Stimulated activated CD8-positive, alpha-beta memory T cell treated with anti-CD3 and anti-CD28 coated beads, Interleukin-7, amount 100 ng/mL, for 1 hour (primary cell): ENCODE measurements around the gene GUSB.
"Not testable (repeated sequence)": the region's sequence is repeated elsewhere in the genome, so short reads cannot be mapped to it uniquely, and the experiment has no call there.

Source experiments
- DNase-seq, 2 donors: peaks; one replicate each; pipeline ENCODE4 v3.0.0-alpha.2; 2020; ENCODE audit warnings: low read depth in 2 of 2

The GUSB gene

GRCh38 chr7:65975814-65976445 lies 6.1 kb downstream of the GUSB start:
- no peak for DNase-seq

DNA sequence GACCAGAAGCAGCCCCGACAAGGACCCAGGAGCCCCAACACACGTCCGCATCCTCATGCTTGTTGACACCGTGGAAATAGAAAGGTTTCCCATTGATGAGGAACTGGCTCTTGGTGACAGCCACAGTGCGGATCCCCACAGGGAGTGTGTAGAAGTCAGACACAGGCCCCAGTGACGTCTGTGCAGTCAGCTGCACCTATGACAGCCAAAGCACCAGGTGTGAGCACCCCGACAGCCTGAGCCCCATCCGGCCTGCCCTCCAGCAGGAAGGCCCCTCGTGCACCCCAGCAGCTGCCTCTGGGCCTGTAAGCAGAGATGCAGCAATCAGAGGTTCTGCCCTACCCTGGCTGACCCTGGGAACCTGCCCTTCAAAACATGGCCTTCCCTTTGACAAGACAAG lies 7.1 kb downstream of the GUSB start:
- no peak for DNase-seq

GRCh38 chr7:65974191-65974801 lies 7.7 kb downstream of the GUSB start:
- no peak for DNase-seq

GRCh38 chr7:65972976-65973375 lies 9.0 kb downstream of the GUSB start:
- no peak for DNase-seq

DNA sequence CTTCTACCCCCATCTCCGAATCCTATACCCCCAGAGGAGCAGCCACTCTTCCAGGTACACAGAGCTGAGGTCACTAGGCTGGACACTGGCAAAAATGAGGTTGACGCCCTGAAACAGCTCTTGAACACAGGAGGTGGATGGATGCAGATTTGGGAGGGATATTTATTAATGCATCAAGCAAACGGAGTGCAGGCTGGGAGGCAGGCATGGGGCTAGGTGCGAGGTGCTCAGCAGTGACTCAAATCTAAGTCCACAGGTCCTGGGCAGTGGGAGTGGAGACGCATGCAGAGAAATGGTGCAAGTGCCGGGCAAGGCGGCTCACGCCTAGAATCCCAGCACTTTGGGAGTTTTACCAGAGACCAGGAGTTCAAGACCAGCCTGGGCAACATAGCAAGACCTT lies 11.0 kb downstream of the GUSB start:
- no peak for DNase-seq

DNA sequence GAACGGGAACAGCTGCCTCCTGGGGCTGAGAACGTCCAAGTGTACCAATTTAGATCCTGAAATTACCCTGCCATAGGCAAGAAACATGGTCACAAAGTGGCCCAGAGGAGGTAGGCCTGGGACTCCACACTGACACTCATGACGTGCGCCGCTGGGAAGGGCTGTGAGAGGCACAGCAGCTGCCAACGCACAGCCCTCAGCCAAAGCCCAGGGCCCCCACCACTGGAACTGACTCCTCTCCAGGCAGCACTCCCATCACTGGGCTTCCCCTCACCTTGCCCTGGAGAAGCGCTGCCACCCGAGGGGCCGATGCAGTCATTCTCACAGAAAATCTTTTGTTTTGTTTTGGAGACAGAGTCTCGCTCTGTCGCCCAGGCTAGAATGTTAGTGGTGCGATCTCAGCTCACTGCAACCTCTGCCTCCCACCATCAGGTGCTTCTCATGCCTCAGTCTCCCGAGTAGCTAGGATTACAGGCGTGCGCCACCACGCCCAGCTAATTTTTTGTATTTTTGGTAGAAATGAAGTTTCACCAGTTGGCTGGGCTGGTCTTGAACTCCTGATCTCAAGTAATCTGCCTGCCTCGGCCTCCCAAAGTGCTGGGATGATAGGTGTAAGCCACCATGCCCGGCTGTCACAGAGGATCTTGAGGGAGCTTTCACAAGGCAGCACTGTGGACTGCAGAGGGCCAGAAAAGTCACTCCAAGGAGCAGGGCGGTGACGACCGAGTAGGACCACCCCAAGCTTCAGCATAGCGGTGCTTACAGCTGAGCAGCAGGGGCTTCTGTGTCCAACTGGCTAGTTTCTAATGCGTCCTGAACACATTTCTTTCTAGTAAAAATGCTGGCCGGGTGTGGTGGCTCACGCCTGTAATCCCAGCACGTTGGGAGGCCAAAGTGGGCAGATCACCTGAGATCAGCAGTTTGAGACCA lies 13.5 kb downstream of the GUSB start:
- DNase-seq: no peak

- DNase-seq: no peak
Observed at GRCh38 chr7:65967361-65968155, 14.5 kb downstream of the GUSB start.

DNA sequence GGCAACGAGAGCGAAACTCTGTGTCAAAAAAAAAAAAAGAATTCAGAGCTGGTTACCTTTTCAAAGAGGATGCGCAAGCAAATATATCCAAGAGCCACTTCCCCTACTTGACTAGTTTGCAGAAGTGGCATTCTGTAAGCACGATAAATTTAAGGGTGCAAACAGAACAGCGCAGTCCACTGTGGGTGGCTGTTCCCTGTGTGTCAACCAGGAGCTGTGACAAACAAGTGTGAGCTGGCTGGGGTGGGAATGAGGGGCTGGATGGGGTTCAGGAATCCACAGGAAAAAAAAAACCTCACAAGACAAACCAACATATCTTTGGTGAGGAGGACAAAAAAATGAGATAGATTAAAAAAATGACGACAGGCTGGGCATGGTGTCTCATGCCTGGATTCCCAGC lies 15.9 kb downstream of the GUSB start:
- no peak for DNase-seq

DNA sequence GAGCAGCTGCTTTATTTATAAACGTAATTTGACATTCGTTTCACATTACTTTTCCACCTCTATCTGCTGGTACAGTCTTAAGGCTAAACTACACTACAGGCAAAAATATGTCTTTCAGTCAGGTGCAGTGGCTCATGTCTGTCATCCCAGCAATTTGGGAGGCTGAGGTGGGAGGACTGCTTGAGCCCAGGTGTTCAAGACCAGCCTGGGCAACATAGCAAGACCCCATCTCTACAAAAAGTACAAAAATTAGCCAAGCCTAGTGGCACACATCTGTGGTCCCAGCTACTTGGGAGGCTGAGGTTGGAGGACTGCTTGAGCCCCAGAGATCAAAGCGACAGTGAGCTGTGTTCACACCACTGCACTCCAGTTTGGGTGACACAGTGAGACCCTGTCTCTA lies 17.3 kb downstream of the GUSB start:
- DNase-seq: not testable (repeated sequence)

DNA sequence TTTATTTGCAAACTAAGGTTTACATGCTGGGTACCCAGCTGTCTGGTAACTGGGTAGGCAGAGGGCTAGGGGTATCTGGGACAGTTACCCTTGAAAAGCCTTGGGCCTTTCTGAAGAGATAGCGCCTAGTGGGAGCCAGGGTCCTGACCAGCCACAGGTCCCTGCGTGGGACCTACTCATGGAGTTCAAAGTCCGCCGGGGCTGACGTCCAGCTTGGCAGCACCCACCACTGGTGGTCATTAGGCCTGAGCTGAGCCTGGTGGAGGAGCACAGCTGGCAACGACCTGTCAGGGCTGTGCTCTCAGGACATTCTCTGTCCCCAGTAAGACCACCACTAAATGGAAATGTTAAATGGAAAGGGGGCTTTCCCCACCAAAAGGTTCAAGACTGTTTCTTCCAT lies 20.0 kb downstream of the GUSB start:
- no peak for DNase-seq

DNA sequence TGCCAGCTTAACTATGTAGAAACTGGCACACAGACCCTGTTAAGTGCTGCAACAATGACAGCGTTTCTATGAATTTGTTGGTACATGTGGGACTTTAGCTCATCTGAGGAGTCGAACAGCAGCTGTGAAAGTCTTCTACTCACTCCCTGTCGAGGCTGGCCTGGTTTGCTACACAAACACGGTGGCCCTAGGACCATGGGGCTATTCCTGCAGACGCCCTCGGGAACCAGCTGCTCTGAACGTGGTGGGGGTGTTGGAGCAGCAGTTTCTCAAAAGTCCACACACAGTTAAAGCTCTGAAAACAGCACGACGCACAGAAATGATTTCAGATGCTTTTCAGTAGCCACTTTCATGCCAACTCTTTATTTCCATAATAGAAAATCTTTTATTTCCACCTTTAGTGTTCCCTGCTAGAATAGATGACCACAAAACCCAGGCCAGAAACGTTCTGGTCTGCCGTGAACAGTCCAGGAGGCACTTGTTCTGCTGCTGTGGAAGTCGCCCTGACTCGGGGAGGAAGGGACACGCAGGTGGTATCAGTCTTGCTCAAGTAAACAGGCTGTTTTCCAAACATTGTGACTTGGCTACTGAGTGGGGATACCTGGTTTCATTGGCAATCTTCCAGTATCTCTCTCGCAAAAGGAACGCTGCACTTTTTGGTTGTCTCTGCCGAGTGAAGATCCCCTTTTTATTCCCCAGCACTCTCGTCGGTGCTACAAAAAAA lies 21.5 kb downstream of the GUSB start:
- DNase-seq: no peak

DNA sequence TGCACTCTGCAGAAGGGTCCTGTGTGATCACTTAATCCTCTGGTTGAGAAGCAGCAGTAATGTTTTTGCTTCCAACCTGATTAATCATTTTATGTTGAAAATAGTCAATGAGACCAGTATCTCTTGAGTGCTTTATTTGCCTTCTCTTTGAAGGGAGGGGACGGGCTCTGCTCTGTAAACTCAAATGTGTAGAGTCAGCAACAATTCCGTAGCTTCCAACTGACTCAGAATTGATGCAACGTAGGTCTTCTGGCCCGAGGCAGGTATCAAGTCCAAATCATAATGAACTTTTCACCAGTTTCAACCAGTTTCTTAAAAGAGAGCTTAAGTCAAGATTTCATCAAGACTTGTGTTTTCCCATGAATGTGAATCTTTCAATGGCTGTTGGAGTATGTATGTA lies 26.3 kb downstream of the GUSB start:
- DNase-seq: no peak

DNA sequence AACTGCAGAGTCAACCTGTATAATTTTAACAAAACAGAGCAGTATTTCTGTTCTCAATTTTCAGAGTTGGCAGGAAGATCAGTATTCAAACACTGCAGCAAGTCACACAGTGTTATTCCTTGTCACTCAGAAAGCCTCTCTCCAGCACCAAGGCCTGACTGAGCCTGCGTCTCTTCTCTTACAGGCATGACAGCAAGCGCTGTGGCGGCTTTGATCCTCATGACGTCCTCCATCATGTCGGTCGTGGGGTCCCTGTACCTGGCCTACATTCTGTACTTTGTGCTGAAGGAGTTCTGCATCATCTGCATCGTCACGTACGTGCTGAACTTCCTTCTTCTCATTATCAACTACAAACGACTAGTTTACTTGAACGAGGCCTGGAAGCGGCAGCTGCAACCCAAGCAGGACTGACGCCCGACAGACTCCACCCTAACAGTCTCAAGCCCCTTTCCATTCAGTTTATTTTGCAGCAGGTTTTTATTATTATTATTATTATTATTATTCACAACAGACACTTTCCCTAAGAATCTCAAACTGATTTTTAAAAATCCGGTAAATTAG lies 28.0 kb downstream of the GUSB start:
- DNase-seq: no peak

DNA sequence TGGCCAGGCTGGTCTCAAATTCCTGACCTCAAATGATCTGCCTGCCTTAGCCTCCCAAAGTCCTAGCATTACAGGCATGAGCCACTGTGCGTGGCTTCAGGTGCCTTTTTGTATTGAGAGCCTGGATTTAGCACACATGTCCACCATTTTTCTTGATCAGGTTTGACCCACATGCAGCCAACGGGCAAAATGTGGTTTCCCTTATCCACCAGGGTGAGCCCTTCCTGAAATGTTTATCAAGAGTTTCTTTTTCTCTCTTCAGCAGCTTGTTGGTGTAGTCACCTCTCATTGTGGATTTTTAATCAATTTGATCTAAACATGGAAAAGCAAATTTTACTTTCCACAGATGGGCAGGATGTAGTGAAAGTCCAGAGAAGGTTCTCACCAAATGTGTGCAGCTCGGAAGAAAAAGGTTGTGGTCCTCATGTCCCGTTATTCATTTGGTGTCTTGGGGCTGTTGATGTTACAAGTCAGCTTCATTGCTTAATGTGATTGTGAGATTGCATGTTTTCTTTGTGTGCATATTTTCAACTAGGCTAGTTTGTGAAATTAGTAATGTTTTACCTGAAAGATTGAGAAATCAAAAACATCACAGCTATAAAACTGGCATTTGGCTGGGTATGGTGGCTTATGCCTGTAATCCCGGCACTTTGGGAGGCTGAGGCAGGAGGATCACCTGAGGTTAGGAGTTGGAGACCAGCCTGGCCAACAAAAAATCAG lies 28.9 kb downstream of the GUSB start:
- no peak for DNase-seq

GRCh38 chr7:65951837-65952578 lies 30.0 kb downstream of the GUSB start:
- no peak for DNase-seq

DNA sequence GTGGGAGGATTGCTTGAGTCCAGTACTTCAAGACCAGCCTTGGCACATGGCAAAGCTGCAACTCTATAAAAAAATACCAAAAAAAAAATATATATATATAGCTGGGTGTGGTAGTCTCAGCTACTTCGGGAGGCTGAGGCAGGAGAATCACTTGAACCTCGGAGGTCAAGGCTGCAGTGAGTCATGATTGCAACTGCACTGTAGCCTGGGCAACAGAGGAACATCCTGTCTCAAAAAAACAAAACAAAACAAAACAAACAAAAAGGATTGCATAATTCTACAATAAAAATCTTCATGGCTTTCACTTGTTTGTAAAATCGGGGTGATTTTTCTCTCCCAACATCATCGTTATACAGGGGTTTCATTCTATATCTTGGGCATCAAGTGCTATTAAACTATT lies 35.1 kb downstream of the GUSB start:
- DNase-seq: no peak

DNA sequence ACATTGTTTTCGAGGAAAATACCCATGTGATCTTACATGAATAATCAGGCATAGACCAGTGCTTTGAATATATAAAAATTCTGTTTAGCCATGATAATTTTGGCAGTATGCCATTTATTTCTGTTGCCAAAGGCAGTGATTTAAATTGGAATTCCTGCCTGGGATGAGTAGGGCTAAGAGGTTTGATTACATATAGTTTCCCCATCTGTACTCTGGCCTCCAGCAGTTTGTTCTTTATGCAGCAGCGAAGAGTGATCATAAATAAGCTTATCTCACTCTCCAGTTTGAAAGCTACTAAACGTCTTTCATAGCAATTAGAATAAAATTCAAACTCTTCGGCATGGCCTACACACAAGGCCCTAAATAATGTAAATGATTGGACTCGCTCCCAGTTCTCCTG lies 36.2 kb downstream of the GUSB start:
- DNase-seq: not testable (repeated sequence)

GRCh38 chr7:65938336-65938895 lies 43.6 kb downstream of the GUSB start:
- no peak for DNase-seq

GRCh38 chr7:65937296-65937695 lies 44.7 kb downstream of the GUSB start:
- DNase-seq: no peak
